DMS 273 (cell line): ENCODE data around the gene FAT1.

Experiments used
- DNase-seq: peaks from one replicate; lab custom pipeline; 2025; ENCODE audit not compliant: unreplicated experiment; lab: John Stamatoyannopoulos, UW

FAT1 gene

GRCh38 chr4:186658657-186659056, 65.0 kb downstream of the FAT1 start:
- DNase-seq = no peak

DNA sequence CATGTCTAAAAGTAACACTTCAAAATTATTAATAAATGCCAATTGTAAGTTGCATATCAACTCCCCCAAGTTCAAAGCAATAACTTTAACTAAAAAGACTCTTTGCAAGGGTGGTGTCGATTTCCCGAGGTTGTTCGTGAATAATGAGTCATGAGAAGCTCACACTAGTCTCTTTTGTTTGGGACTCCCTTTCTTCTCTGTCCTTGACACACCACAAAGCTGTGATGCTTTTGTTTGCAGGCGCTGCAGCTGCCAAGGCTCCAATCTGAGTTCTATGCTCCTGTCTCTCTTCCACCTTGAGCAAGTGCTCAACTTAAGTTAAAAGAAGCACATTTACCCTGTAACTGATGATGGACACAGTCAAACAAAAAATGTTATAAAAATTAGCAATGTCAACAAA, 65.9 kb downstream of the FAT1 start:
- DNase-seq = no peak

DNA sequence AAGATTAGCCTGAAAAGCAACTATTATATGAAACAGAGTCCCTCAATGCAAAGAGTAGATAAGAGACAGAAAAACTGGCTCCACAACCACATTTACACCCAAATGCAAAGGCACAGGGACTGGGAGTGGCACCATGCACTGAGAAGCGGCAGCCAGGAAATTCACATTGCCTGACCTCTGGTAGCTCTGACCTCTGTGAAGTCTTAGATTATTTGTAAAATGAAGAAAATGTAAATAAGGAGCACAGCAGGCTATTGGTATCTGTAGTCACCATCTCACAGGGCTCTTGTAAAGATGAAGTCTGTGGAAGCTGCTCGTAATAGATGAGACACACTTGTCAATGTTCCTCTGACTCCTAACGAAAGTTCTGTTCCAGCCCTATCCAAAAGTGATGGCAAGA, 69.7 kb downstream of the FAT1 start:
- DNase-seq = no peak

DNA sequence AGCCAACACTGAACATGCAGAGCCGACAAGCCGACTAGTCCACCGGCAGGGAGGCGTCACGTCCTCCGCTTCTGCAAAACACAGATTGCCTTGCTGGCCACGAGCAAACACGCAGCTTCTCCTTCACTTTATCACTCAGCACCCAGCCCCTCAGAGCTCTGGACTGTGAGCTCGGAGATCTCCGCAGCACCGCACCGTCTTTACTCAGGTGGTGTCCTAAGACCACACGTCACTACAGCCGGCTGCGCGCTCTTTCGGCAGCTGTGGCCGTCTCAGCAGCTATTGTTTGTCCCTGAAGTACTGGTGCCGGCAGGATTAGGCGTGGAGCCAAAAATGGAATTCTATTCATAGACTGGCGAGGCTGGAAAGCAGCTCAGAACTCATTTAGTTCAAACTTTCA, 72.0 kb downstream of the FAT1 start:
- no peak for DNase-seq

DNA sequence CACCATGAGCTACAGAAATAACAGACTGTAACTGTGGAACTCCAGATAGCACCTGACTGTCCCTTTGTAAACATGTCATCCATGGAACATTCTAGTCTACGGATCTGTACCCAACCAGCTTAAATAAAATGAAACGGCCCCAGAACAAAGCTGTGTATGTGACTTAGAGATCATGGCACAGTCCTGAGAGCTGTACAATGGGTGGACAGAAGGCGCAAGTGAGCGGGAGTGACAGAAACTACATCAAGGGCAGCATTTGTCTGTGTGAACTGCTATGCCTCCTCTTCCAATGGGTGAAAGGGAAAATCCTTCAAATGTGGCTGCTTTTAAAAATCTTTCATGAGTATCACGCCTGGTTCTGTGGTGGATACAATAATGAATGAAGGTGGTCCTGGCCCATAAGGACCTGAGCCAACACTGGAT, 72.5 kb downstream of the FAT1 start:
- DNase-seq = no peak

- no peak for DNase-seq
Observed at GRCh38 chr4:186650401-186651180, 73.1 kb downstream of the FAT1 start.

GRCh38 chr4:186647821-186648220, 75.8 kb downstream of the FAT1 start:
- no peak for DNase-seq

DNA sequence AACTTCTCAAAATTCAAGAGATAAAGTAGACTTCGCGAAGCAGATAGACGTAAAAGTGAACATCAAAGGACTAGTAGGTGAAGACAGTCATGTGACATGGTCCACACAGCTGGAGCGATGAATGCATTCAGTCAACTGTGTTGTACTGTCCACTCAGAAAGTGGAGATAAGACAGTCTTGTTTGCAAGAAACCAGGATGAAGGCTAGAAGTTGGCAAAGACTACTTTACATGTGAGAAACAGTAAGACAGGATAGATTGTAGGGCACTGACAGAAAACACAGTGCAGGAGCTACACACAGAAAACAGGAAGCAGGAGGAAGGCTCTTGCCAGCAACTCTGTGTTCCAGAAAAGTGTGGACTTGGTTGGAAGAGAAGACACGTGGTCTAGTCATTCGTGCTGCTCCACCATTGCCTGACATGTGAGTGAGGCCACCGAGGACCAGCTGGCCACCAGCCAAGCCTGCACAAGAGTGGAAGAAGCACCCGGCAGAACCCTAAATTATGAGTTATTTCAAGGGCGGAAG, 78.9 kb downstream of the FAT1 start:
- no peak for DNase-seq

- no peak for DNase-seq
Observed at GRCh38 chr4:186644311-186644638, 79.4 kb downstream of the FAT1 start.

DNA sequence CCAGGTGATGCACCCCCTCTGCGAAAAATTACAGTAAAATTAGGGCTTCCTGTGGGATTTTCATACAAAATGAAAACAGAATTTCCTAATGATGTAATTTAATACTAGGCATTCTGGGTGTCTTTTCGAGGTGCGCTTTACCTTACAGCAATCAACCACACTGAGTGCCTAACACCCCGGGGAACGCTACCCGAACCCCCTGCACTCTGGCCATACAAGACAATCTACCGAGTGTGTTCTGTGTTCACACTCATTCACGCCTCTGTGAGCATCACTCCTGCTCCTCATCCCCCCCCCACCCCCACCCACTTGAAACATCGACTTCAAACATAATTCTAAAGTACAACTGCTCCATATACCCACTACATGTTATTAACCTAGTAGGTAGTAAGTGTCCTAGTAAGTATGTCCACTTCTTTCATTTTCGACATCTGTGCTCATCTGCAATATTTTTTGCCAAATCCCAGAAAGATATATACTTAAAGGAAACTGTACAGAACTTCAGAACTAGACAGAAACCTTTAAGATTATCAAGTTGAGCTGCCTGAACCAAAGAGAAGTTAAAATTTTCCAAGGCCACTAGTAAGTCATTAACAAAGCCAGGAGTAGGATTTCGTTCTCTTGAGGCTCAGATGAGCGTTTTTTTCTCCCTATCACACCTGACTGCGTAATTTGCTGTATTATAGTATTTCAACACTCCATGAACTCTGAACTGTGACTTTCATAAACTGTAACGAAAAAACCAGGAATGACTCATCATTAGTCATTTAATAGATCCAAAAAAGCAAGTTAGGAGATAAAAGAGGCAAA, 80.0 kb downstream of the FAT1 start:
- no peak for DNase-seq

- no peak for DNase-seq
Observed at GRCh38 chr4:186642998-186643397, 80.7 kb downstream of the FAT1 start.

DNA sequence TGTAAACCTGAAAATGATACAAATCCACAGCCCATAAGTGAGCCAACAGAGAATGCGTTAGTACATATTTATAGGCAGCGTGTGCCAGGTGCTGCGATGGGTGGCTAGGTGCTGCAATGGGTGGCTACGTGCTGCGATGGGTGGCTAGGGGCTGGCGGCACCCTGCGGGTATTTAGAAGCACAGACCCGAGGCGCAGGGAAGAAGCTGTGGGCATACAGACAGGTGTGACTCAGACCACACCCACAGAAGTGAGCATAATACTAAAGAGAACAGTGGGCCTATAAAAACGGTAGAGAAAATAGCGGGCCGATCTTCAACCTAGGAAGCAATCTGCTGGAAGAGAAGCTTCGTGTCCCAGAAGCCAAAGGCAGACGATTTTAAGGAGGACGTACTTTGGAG, 81.1 kb downstream of the FAT1 start:
- DNase-seq = no peak

DNA sequence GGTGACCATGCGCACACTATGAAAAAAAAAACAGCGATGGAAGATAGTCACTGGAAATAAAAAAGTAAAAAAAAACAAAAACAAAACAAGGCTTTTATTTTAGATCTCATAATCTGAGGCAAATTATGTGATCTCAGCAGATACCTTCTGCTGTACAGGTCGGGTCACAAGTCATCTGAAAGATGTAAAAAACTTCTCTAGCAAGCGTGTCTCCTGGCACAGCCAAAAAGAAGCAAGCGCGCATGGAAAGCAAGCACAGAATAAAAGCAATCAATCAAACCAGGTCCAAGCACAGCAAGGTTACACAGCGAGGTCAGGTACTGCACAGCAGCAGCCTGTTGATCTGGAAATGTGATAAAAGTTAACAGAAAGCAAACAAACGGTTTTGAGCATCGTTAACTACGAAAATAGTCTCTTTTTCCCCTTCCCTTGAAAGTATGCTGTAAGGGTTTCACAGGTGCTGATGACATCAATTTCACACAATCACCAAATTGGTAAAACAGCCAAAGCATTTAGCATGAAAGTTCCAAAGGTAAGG, 89.0 kb downstream of the FAT1 start:
- DNase-seq = no peak

GRCh38 chr4:186633844-186634243, 89.8 kb downstream of the FAT1 start:
- DNase-seq = no peak

- no peak for DNase-seq
Observed at GRCh38 chr4:186630128-186630527, 93.5 kb downstream of the FAT1 start.

GRCh38 chr4:186628058-186628711, 95.5 kb downstream of the FAT1 start:
- no peak for DNase-seq

DNA sequence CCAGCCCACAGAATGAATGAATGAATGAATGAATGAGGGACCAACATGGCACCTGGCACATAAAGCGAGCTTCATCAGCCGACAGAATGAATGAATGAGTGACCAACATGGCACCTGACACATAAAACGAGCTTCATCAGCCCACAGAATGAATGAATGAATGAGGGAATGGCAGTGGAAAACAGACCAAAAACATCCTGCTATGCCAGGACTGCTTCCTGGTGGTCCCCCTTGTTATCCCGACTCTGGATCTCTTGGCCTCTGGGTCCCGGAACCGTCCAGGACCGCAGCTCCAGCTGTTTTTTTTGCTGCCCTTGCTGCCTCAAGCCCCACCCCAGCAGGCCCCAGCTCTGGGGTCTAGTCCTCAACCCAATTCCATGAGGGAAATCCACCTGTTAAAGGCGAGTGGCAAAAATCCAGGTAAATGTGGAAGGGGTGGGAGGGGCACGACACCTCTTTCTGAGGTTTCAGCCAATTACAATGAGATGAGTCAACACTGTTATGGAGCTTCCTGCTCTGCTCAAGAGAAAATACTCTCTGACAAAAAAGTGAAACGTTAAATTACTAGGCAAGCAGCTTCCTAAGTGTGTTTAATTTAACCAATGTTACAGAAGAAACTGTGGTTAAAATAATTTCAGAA, 96.3 kb downstream of the FAT1 start:
- DNase-seq = peak; percentile 10

GRCh38 chr4:186624951-186625350, 98.7 kb downstream of the FAT1 start:
- DNase-seq = no peak

- no peak for DNase-seq
Observed at GRCh38 chr4:186623546-186623945, 100.1 kb downstream of the FAT1 start.

DNA sequence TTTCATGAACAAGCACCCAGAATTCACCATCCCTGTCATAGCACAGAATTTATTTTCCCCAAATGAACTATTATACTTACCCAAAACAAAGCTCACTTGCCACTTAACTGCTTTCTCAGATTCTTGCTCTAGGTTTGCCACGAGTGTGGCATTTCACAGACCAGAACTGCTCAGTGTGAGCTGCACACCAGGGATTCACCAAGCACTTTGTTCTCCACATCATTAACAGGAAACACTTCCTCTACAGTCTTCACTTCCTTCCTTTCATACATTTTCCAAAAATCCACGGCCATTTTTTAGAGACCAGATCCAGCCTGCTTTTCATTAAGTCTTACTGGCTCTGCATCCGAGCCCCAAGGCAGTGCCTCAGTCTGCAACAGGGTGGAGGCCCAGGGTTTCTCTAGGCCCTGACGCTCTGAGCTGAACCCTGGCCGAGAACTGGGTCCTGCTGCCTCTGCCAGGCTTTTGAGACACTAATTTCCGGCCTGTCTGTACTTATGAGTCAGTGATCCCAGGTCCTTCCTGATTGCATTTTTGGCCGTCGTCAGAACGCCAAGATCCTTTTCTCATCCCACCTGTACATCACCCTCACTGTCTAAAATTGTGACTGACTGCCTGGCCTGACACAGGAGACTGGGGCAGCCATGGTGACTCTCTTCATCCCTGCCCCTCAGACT, 100.7 kb downstream of the FAT1 start:
- DNase-seq = no peak
